HG03045 (cell line): ENCODE results near the gene KIF1B.
A peak's percentile ranks its signal among the peaks of the same experiment; 100 is the strongest.

Source experiments
- ATAC-seq: cut with Tn5 transposase; IDR thresholded peaks from one replicate; pipeline ENCODE4 v1.9.1; 2021; ENCODE audit warnings: mild to moderate bottlenecking, moderate library complexity; ENCODE audit not compliant: unreplicated experiment

Gene KIF1B, protein sequence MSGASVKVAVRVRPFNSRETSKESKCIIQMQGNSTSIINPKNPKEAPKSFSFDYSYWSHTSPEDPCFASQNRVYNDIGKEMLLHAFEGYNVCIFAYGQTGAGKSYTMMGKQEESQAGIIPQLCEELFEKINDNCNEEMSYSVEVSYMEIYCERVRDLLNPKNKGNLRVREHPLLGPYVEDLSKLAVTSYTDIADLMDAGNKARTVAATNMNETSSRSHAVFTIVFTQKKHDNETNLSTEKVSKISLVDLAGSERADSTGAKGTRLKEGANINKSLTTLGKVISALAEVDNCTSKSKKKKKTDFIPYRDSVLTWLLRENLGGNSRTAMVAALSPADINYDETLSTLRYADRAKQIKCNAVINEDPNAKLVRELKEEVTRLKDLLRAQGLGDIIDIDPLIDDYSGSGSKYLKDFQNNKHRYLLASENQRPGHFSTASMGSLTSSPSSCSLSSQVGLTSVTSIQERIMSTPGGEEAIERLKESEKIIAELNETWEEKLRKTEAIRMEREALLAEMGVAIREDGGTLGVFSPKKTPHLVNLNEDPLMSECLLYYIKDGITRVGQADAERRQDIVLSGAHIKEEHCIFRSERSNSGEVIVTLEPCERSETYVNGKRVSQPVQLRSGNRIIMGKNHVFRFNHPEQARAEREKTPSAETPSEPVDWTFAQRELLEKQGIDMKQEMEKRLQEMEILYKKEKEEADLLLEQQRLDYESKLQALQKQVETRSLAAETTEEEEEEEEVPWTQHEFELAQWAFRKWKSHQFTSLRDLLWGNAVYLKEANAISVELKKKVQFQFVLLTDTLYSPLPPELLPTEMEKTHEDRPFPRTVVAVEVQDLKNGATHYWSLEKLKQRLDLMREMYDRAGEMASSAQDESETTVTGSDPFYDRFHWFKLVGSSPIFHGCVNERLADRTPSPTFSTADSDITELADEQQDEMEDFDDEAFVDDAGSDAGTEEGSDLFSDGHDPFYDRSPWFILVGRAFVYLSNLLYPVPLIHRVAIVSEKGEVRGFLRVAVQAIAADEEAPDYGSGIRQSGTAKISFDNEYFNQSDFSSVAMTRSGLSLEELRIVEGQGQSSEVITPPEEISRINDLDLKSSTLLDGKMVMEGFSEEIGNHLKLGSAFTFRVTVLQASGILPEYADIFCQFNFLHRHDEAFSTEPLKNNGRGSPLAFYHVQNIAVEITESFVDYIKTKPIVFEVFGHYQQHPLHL (N-terminal part only)

DNA sequence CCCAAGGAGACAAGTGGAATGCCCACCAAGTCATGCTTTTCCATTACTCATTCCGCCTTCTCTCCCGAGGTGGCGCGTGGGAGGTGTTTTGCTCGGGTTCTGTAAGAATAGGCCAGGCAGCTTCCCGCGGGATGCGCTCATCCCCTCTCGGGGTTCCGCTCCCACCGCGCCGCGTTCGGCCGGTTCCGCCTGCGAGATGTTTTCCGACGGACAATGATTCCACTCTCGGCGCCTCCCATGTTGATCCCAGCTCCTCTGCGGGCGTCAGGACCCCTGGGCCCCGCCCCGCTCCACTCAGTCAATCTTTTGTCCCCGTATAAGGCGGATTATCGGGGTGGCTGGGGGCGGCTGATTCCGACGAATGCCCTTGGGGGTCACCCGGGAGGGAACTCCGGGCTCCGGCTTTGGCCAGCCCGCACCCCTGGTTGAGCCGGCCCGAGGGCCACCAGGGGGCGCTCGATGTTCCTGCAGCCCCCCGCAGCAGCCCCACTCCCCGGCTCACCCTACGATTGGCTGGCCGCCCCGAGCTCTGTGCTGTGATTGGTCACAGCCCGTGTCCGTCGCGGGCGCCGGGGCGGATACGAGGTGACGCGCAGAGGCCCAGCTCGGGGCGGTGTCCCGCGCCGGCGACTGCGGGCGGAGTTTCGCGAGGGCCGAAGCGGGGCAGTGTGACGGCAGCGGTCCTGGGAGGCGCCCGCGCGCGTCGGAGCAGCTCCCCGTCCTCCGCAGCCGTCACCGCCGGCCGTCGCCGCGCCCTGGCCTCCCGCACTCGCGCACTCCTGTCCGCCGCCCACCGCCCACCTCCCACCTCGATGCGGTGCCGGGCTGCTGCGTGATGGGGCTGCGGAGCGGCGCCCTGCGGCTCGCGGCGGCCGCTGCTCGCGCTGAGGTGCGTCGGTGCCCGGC lies at the start of gene KIF1B:
KIF1B (plus strand) TSS at position 666 of the 906 bp plus-strand sequence. CDS start 21,759 bp downstream, outside the sequence.
- ATAC-seq = peak; percentile 99

- no peak for ATAC-seq
Observed at GRCh38 chr1:10160907-10161490, 49.4 kb upstream of the KIF1B start.

DNA sequence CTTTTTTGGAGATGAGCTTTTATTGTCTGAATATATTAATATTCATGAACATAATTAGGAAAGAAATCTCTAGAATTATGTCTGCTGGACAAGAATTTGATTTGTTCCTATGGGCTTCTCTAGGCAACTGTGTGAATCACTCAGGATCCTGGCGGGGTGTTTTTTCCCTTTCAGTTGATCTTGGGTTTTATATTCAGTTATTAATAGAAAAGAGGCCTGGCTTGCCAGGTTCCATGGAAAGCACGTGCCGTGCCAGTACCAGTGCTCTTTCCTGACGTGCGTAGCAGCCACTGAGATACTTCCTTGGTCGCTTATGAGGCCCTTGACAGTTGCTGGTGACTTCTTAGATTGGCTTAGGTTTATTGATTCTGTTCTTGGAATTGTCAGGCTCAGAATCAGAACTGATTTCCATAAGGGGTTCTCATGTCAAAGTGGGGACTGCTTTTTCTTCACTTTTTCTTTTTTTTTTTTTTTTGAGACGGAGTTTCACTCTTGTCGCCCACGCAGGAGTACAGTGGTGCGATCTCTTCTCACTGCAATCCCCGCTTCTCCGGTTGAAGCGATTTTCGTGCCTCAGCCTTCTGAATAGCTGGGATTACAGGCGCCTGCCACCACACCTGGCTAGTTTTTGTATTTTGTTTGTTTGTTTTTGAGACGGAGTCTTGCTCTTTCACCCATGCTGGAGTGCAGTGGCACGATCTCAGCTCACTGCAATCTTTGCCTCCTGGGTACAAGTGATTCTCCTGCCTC lies 48.7 kb upstream of the KIF1B start:
- ATAC-seq = no peak

DNA sequence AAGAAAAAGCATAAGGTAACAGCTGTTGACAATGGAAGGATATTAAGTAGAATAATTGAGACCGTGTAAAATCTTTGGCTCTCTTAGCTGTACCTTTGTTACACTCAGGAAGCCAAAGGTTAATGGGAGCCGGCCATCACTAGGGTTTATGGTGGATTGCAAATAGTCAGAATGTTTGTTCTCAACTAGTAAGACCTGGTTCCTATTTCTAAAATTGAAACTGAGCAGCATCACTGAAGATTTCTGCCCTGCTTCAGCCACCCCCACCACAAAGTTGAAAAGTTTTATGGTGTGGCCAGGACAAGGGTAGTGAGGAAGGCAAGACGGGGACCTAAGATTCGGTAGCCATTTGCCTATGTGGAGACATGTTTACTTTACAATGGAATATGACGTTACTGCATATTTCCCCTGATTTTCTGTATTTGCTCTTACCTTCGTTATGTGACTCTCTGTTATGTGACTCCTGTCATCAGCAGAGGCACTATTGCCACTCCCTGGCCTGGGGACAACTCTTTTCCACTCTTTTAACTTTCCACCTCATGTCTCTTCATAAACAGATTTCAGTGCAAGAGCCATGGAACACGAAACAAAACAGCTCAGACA lies 41.4 kb upstream of the KIF1B start:
- no peak for ATAC-seq

GRCh38 chr1:10170239-10170574 lies 40.2 kb upstream of the KIF1B start:
- no peak for ATAC-seq

GRCh38 chr1:10171105-10171767 lies 39.1 kb upstream of the KIF1B start:
- no peak for ATAC-seq

GRCh38 chr1:10171995-10172669 lies 38.2 kb upstream of the KIF1B start:
- ATAC-seq = no peak

DNA sequence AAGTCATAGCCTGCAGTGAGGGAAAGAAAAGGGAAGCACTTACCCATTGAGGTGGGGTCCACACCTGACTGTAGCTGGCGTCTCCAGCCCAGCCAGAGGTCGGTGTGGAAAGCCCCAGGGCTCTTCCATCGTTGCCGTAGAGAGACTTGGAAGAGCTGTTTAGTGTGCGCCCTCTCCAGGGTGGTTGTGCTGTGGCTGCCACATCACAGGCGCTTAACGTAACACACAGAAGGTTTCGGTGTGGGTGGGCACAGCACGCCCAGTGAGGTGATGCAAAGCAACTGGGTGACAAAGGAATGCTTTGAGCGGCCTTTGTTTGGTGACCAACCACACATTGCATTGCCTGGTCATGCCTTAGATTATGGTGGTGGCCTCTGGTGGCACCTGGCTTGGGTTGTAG lies 36.8 kb upstream of the KIF1B start:
- no peak for ATAC-seq

DNA sequence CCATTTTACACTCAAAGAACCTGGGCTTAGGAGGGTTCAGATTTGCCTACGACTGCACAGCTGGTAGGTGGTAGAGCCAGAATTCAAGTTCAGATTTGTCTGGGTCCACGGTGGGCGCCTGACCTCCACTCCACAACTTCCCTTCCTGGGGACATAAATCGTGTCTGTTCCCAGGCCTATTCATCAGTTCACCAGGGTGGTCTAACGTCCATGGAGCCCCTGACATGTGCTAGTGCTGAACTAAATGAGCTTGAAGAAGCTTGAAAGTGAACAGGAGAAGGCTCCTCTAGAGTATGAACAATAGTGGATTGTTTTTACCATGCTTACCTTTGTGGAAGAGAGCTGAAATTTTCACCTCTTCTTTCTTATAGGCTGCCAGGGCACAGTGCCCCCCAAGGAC lies 32.5 kb upstream of the KIF1B start:
- no peak for ATAC-seq

GRCh38 chr1:10178597-10179405 lies 31.6 kb upstream of the KIF1B start:
- no peak for ATAC-seq

DNA sequence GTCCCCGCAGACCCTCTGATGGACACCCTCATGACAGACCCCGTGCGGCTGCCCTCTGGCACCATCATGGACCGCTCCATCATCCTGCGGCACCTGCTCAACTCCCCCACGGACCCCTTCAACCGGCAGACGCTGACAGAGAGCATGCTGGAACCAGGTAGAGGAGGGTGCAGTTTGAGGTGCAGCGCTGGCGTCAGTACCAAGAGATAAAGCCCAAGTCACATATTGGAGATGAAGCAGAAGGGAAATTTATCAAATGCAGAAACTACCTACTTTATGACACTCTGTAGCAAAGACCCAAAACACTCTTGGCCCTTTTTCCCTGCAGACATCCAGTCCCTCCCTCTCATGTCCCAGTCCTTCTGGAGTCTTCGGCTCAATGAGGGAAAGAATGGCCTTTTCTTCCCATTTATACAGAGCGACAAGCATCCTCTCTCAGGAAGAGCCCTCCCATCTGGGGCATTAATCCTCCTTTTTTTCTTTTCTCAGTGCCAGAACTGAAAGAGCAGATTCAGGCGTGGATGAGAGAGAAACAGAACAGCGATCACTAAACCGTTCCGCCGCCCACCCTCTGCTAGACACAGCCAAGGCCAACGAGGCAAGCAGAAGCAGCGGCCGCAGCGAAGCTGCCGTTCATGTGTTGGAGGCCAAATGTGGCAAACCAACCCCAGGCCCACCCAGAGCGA lies 30.8 kb upstream of the KIF1B start:
- no peak for ATAC-seq

GRCh38 chr1:10181154-10181553 lies 29.2 kb upstream of the KIF1B start:
- ATAC-seq = no peak

DNA sequence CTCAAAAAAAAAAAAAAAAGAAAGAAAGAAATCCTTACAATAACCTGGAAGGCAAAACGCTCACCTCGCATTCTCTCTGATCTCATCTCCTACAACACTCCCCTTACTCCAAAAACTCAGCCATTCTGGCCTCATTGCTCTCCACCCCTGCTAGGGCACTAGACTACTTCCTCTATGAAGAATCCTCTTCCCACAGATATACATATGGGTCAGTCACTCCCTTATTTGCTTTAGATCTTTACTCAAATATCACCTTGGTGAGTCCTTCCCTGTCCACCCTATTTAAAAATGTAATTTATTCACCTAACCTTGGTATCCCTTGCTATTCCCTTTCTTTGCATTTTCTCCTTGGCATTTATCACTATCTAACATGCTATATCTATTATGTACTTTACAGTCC lies 24.6 kb upstream of the KIF1B start:
- ATAC-seq = no peak

DNA sequence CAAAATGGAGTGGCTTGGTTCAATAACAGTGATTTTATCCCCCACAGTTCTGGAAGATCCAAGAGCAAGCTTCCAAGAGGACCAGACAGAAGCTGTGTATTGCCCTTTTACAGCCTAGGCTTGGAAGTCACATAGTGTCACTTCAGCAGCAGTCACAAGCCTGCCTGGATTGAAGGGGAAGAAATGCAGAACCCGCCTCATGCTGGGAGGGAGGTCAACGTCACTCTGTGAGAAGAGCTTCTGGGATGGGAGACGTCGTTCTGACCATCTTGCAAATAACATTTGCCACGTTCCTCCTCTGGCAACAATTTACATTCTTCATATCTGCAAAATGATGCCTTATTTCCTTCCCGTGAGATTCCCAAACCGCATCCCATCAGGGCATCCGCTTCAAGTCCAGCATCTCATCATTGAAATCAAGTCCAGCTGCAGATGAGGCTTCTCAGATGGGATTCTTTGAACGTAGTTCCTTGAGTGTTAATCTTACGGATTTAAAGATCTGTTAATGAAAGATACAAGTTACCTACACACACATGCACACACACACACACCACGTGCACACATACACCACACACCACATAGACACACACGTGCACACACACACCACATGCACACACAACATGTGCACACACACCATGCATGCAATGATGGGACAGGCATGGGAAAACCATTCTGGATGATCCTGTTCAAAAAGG lies 23.9 kb upstream of the KIF1B start:
- no peak for ATAC-seq

- ATAC-seq = no peak
Observed at GRCh38 chr1:10187026-10187334, 23.4 kb upstream of the KIF1B start.

DNA sequence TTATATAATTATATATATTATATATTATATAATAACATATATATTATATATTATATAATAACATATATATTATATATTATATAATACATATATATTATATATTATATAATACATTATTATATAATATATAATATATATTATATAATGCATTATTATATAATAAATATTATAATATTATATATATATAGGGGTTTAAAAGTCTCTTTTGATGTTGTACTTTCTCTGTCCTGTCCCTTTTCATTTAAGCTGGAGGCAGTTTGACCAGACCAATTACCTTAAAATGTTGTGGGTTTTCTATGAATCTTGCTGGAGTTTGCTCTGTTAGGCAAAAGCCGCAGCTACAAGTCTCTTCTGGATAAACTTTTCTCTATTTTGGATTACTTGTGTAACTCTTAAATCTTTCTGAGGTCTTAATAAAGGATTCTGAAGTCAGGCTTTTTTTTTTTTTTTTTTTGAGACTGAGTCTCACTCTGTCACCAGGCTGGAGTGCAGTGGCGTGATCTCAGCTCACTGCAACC lies 22.2 kb upstream of the KIF1B start:
- no peak for ATAC-seq
